NCI-H146 (cell line): ENCODE measurements around the gene PIP5K1B.
A peak's percentile ranks its signal among the peaks of the same experiment; 100 is the strongest.

ENCODE experiments used
- DNase-seq: peaks from one replicate; lab custom pipeline; 2025; lab: John Stamatoyannopoulos, UW

The PIP5K1B gene

GRCh38 chr9:68991457-68991856, 286.4 kb downstream of the PIP5K1B start:
- DNase-seq, result no peak

DNA sequence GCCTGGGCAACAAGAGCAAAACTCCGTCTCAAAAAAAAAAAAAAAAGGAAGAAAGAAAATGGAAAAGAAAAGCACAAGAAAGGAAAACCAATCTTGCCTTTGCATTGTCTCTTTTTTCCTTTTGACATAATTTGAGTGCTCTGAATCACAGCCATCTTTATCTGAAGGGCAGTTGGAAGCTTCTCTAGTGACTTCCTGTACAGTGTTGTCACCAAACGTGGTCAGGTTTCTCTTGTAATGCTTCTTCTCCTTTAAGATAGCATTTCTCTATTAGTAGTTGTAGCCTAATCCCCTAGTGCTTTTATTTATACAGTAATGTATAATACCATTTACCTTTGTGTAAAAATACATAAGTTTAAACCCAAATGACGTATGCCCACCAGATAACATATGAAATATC, 290.7 kb downstream of the PIP5K1B start:
- DNase-seq, result no peak

DNA sequence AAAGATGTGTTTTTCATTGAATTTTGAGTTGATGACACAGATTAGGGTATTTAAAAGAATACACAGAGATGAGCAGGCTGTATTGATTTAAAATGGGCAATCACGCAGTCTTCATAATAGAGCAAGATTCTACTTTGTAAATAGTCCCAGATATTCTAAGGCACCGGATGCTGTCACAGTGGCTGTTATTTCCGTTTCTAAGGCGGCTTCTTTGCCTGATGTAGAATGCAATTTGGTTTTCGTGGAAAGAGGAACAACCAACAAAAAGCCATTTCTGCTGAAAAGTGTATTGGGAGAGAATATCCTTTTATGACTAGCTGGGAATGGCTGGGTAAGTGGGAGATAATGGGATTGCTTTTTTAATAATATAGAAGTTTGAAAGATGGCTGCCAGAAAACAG, 291.4 kb downstream of the PIP5K1B start:
- DNase-seq, result peak; percentile 27

GRCh38 chr9:68997666-68998065, 292.6 kb downstream of the PIP5K1B start:
- no peak for DNase-seq

DNA sequence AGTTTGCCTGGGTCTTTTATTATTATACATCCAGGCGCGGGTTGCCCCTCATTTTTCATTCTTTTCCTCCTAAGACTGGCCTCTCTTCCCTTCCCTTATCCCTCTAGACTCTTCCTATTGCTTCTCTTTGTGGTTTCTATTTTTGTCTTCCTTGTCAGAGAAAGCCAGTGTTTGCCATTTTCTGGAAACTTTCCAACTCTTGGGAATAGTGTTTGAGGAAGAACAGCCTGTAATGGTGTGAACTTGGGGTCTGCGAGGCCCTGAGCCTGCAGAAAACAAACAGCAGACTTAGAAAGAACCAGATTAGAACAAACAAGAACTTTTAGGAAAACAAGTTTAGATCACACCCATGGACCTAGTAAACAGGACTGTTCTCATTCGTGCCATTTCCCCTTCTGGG, 293.3 kb downstream of the PIP5K1B start:
- no peak for DNase-seq

DNA sequence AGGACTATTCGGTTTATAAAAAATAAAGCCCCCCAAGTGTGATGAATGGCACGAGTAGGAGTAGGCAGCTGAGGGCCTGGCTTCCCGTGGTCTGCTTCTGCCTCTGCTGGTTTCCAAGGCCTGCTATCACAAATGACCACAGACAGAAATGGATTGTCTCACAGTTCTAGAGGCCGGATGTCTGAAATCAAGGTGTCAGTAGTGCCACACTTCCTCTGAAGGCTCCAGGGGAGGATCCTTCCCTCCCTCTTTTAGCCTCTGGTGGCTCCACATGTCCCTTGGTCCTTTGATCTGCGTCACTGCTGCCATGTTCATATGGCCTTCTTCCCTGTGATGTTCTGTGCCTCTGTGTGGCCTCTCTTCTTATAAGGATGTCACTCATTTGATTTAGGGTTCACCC, 293.8 kb downstream of the PIP5K1B start:
- DNase-seq, result no peak

DNA sequence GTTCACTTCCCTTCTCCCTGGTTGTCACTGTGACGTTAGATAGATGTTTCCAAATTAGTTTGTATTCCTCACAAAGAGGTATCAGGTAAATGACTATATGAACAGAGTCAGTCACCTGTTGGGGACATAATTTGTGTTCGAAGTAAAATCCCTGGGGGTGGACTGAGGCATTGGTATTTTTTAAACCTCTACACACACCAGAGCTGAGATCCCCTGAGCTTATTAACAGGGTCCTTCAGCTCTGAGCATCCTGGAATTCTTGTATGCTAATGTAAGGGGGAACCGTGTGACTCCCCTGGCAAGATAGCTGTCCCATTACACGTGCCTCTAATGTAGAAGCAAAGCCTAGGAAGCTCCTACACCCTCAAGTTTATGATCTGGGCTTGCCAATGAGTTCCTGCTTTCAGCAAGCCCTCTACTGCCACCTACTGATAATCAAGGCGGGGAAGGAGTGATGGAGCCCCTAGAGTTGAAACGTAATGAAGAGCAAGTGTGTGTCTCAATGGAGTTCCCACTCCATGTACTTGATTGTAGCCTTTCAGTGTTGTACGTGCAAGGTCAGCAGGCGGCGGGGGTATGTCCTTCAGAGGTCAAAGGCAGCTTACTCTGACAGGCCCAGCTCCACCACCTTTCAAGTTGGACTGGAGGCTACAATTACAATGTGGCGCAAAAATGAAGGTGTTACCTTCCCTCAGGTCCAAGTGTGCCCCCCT, 294.5 kb downstream of the PIP5K1B start:
- DNase-seq, result peak; percentile 74

DNA sequence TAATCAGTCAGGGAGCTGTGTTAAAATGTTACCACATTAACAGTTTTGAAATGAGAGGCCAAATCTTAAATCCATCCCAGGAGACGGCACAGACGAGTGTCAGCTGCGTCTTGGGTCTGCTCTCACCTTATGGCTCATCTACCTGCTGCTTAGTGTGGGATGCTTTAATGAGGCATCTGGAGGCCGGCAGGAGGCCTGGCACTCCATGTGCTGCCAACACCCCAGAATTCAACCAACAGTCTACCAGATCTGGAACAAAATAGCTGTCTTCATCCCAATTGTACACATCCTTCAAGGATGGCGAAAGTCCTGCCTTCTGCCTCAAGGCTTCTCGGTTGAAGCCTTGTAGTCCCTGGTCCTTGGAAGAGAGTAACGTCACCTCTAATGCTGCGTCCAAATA, 296.9 kb downstream of the PIP5K1B start:
- no peak for DNase-seq

GRCh38 chr9:69003051-69003450, 298.0 kb downstream of the PIP5K1B start:
- no peak for DNase-seq

GRCh38 chr9:69004836-69005235, 299.8 kb downstream of the PIP5K1B start:
- DNase-seq, result no peak

DNA sequence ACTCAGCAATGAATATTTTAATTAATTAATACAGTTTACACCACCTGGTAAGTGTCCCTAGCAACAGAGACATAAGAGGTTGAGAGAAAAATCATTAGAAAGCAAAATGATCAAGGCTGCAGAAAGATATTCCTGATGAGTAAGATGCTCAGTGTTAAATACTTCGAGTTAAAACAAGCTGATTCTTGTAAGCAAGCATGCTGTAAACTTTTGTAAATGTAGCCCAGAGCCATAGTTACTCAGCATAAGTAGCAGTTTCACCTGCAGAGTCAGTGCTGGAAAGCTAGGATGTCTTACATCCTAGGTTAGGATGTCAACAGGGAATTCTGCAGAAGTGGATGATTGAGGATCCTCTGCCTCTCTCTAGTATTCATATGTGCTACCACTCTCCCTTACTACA, 304.7 kb downstream of the PIP5K1B start:
- DNase-seq, result no peak

GRCh38 chr9:69012696-69013381, 307.8 kb downstream of the PIP5K1B start:
- no peak for DNase-seq

DNA sequence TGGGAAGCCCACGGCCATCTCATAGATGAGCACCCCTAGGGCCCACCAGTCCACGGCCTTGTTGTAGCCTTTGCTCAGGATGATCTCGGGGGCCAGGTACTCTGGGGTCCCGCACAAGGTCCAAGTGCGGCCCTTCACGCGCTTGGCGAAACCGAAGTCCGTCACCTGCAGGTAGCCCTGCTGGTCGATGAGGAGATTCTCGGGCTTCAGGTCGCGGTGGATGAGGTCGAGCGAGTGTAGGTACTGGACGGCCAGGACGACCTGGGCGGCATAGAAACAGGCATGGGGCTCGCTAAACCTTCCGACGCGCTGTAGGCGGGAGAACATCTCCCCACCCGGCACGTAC, 308.3 kb downstream of the PIP5K1B start:
- no peak for DNase-seq

DNA sequence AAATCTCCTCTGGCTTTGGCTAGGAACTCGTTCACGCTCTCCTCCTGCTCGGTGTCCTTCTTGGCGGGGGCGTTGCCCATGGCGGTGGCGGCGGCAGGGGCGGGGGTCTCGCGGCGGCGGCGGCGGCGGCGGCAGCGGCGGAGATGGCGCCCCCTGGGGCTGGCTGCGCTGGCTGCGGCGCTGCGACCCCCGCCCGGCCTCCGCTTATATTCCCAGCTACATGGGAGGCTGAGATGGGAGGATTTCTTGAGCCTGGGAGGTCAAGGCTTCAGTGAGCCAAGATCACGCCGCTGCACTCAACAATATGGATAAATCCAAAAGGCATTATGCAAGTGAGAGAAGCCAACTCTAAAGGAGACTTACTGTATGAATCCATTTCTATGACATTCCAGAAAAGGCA, 309.0 kb downstream of the PIP5K1B start, which contains the start of gene PRKACG:
Gene PRKACG (minus strand): TSS at position 101 of the 400 bp plus-strand sequence. CDS start 21 bp downstream, at position 80.
- DNase-seq, result no peak

DNA sequence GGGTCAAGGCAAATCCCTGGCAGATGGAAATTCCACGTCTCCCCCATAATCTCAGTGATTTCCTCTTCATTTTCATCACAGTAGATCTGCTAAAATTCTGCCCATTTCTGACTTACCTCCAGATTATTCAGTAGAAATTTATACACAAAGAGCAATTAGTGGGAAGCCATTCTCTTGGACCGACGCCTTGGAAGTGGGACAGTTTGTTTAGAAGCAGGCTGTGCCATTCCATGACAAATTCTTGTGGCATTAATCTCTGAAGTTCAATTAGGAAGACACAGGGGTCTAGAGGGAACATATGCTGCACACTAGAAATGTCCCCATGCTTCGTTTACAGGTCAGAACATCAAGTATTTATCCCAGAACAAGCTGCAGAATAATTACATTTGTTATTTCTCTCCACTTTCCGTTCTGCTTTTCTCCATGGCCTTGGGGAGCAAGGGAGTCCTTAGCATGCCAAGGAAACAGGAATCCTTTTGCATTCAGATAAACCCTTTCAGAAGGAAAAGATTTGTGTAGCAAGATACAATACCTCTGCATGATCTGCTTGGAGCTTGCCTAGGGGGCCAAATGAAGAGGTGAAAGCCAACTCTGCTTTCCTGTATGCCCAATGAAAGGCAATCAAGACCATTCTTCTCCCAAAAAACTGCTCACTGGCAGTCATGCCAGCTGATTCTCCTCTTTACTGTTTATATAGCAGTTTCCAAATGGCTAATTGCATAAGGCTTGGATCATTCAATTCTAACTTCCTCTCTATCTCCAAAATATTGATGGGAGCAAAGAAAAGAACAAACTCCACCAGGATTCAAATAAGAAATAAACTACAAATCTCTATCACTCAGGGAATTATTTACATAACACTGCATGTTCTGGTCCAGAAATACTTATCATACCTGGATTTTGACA, 311.4 kb downstream of the PIP5K1B start:
- no peak for DNase-seq

DNA sequence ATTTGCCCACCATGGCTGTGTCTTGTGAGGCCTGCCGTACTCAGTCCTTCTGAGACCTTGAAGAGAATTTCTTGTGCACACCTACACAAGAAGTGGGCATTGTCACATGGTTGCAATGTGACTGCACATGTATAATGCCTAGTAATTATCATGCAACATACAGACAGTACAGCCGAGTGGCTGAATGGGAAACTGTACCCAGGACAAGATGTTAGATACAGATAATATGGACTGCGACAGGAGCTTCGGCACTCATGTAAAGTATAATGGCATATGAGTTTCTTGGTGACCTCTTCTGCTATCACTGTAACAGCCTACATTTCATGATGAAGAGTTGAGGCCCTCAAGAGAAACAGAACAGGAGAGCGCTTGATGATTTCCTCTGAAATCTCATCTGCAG, 313.7 kb downstream of the PIP5K1B start:
- DNase-seq, result no peak

DNA sequence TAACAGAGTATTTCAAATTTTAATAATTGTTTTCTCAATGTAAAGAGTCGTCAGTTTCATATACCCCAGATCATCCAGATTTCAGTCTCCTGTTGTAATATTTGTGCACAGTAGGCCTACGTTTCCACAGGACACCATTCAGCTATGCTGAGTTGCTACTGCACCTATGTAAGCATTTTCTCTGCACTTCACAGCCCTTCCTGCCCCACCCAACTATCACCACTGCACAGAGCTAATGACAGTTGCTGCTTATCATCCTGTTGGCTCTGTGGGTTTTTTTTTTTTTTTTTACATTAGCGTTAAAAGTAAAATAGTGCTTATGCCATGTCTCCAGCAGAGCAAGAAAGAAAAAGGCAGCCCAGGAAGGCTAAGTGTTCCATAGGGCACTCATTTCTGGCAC, 314.8 kb downstream of the PIP5K1B start:
- DNase-seq, result peak; percentile 17

- DNase-seq, result no peak
Measured at GRCh38 chr9:69020301-69021145, 315.5 kb downstream of the PIP5K1B start.

DNA sequence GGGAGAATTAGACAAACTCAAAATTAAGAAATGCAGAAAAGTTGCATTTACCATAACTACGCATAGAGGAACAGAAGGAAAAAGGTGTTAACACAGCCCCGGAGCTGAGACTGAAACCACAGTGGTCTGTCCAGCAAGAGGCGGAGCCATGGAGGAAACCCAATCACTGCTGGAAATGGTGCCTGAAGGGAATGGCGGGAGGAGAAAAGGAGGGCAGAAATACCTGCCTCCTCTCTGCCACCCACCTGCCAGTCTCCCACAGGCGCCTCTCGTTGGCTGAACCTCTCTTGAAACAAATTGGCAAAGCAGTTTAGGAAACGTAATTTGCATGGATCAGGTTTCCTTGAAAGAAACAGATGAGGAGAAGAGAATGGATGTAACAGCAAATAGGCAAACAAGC, 318.6 kb downstream of the PIP5K1B start:
- peak; percentile 77 for DNase-seq

DNA sequence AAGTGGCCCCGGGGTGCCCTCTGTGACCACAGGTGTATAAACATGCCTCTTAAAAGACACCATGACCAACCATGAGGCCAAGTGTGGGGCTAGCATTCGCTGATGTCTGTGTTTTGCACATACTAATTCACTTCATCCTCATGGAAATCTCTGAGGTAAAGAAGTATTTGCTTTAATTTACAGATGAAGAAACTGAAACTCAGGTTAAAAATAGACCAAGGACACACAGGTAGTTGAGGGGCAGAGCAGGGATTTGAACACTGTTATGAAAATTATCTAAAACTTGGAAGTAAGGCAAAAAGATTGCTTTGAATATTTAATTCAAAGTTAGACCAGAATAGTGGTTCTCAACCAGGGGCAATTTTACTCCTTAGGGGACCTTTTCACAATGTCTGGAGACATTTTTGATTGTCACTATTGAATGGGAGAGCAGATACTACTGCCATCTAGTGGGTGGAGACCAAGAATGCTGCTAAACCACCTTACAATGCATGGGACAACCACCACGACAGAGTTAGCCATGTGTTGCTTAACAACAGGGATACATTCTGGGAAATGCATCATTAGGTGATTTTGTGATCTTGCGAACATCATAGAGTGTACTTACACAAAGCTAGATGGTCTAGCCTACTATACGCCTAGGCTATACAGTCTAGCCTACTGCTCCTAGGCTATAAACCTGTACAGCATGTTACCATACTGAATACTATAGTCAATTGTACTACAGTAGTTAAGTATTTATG, 322.5 kb downstream of the PIP5K1B start:
- DNase-seq, result peak; percentile 54

- no peak for DNase-seq
Measured at GRCh38 chr9:69028754-69029153, 323.7 kb downstream of the PIP5K1B start.
